Medulla oblongata (tissue), 1 donor: ENCODE results near the gene ZNF664.
"Not testable (repeated sequence)": the region's sequence is repeated elsewhere in the genome, so short reads cannot be mapped to it uniquely, and the experiment has no call there.

Experiments used
- DNase-seq: peaks from one replicate; pipeline ENCODE4 v3.0.0-alpha.2; 2015; ENCODE audit errors: extremely low spot score

The ZNF664 gene

DNA sequence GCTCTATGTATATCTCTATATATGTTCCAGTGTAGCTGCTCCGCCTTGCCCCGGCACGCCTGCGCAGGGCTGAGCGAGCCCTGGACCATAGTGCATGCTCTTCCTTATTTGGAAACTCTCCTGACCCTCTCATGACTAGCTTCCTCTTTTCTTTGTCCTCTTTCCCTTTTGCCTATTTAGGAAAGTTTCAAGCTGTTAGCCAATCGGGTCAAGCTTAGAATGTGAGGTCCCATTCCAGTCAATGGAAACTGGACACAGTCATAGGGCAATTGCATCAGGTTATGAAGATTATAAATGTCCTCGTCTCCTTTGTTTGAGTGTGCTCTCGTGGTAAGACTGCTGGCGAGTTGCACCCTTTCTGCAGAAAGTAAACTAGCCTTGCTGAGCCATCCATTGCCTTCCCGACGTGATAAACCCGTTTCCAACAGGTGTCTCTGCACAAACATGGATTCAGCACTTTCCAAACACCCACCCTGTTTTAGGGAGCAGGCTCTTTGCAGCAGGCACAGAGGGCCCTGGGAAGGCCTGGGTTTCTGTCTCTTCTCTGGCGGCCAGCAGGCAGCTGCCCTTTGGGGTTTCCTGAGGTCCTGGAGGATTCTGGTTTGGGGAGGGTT lies 31.3 kb upstream of the ZNF664 start:
- DNase-seq, result no peak

DNA sequence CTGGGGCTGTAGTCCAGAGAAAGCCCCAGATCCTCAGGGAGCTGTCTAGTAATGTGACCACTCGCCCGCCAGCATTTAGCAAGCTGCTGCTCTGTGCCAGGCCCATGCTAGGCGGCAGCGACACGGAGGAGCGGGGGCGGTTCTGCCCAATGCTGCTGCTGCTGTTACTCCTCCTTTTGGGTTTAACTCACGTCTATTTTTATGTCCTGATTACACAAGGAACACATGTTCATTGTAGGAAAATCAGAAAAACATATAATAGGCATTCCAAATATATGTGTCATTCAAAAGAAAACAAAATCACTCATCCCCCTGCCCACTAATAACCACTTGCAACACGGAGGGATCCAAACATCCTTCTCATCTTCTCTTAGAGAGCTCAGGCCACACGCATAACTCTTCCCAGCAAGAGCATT lies 30.8 kb upstream of the ZNF664 start:
- DNase-seq, result no peak

DNA sequence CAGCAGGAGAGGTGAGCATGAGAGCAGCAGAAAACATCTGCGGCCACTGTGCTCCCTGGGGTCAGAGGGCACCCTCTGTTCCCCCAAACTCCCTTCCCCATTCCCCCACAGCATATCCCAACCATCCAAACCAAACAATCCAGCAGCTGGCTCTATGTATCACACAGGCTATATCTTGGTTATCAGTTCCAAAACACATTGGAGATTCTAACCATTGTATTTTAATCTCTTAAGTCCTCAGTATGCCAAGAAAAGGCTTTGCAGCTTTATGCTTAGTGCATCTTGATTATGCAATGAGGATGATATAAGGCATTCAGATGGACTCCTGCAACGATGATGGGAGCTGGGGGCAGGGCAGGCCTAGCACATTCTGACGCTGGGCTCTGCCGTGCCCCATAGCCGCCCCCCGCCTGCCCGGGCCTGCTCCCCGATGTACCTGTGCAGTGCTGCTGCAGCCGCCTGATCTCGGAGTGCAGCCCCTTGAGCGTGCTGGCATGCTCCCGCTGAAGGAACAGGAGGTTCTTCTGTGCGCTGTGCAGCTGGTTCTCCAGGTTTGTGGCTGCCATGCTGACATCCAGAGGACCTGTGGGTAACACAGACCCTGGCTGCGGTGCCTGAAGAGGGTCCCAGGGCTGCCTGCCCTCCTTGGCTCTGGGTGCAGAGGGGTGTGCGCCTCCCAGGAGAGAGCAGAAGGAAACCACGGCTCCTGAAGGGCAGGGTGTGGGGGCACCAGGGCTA lies 29.9 kb upstream of the ZNF664 start:
- no peak for DNase-seq

DNA sequence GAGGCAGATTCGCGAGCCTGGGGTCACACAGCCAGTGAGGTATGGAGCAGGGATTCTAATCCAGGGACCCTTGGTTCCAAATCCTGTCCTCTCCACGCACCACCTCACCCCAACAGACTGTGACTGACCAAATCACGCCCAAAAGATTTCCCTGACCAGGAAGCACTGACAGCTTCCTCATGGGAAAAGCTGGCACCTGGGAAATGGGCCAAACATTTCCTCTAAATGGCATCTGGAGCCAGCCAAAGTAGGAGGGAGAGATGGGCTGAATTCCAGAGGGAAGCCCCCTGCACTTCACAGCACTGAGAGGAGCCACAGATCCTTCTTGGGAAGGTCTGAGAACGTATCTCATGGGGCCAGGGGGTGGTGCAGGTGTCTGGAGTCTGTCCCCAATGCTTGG lies 29.2 kb upstream of the ZNF664 start:
- DNase-seq, result no peak

- no peak for DNase-seq
These were observed 28.3 kb upstream of the ZNF664 start for GRCh38 chr12:123944696-123945095.

- no peak for DNase-seq
These were observed 27.5 kb upstream of the ZNF664 start for GRCh38 chr12:123945287-123946151.

DNA sequence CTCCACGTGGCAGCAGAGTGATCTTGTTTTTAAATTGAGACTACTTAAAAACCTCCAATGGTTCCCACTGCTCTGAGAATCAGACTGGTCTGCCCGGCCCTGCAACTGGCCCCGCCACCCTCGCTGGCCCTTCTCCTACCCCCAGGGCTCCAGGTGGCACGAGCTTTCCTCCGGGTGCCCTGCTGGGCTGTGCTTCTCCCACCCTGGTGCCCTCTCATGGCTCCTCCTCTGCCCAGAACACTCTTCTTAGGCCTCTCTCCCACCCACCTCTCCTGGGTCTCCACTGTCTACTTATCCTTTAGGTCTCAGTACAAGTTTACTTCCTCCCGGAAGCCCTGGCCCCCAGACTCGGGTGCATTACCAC lies 26.9 kb upstream of the ZNF664 start:
- DNase-seq, result no peak

- peak; percentile 40 for DNase-seq
These were observed 26.2 kb upstream of the ZNF664 start for GRCh38 chr12:123946516-123947505.

GRCh38 chr12:123947531-123947930 lies 25.5 kb upstream of the ZNF664 start:
- not testable (repeated sequence) for DNase-seq

DNA sequence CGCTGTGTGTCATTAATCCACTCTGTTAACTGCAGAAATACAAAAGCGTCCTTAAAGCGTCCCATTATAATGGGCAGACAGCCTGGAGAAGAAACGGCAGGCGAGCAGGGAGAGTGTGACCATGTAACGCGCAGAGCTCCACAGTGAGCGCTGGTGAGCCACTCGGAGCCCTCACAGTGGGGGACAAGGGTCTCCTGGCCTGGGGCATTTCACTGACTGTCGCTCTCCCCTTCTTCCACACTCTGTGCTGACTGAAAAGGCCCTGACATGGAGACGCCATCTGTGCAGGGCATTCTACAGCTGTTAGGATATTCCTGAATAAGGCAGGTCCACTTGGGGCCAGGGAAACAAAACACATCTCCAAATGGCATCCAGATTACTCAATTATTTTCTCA lies 24.6 kb upstream of the ZNF664 start:
- DNase-seq, result peak; percentile 70

GRCh38 chr12:123948796-123949769 lies 23.9 kb upstream of the ZNF664 start:
- DNase-seq, result peak; percentile 43

GRCh38 chr12:123949770-123950165 lies 23.2 kb upstream of the ZNF664 start:
- no peak for DNase-seq

DNA sequence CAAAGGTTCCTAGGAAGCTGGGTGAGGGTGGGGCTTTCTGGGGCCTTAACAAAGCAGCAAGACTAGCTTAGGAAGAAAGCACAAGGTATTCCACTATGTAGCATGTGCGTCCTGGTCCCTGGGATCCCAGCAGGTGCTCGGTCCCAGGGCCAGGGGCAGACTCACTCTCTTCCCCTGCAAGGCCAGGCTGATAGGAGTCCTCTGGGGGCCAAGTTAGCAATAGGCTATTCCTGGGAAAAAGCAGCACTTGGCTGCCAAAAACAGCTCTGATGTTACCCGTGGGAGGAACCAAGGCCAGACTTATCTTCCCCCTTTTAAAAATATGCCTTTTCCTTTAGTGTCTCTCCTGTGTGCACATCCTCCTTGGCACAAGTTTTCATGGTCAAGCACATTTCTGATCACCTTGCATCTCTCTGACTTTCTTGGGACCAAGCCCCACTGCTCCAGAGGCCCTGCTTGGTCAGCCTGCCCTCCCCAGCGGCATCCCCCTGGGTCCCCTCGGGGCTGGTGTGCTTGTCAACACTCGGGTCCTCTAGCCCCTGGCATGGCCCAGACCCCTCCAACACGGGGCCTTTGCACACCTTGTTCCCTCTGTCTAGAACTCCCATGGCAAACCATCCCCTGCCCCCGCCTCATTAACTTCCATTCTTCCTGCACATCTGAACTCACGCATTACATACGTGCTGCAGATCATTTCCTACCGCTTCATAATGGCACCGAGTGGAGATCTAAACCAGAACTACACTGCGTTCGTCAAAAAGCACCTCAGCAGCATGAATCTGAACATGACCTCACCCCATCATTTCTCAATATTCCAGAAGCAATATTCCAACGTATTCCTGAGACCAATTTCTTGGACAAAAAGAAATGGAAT lies 22.3 kb upstream of the ZNF664 start:
- no peak for DNase-seq

DNA sequence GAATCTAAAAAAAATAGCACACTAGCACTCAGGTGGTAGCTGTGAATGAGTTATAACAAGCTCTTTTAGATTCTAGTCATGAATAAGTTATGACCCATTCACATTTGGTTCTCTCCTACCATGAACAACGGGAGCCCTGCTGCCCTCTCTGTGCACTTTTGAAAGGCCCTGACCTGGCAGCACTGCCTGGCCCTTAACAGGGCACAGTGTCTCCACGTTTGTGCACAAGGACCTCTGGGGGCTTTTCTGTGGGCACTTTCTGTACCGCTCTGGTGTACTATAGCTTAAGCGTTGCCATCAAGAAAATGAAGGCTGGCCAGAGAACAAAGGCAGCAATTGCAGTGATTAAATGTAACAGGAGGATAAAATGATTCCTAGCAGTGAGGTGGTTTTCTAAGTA lies 21.5 kb upstream of the ZNF664 start:
- DNase-seq, result no peak

- no peak for DNase-seq
These were observed 21.0 kb upstream of the ZNF664 start for GRCh38 chr12:123952037-123952436.

- no peak for DNase-seq
These were observed 18.2 kb upstream of the ZNF664 start for GRCh38 chr12:123954647-123955350.

GRCh38 chr12:123956249-123956648 lies 16.8 kb upstream of the ZNF664 start:
- no peak for DNase-seq

- no peak for DNase-seq
These were observed 15.8 kb upstream of the ZNF664 start for GRCh38 chr12:123957196-123957595.

DNA sequence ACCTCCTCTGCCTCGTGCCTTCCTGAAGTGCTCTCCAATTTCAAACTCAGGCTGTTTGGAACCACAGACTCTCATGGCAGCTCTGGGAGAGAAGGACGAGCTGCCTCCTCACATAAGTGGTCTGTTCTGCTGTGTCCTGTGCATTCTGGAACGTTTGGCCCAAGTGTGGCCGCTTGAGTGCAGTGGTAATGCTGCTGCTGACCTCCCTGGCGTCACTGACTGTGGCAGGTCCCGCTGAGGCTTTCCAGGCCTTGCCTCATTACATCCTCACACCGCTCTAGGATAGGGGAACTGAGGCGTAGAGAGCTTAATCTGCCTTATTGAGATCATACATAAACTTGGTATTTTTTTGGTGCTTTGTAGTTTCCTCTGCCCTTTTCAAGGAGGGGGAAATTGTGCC lies 14.6 kb upstream of the ZNF664 start:
- no peak for DNase-seq
